Vagina (tissue), 2 donors: ENCODE results near the gene ATP8A2.

ENCODE experiments used
- CTCF ChIP-seq, 3 experiments: fragments of 450-650 bp in 2 of 3; fragments of 200-600 bp in 1 of 3; sonication (generic) in 1 of 3; IDR thresholded peaks; one replicate each; pipeline ENCODE4 v1.5.1; 2017 to 2019; ENCODE audit warnings: antibody characterized with exemption in 3 of 3, mild to moderate bottlenecking in 2 of 3, moderate library complexity in 2 of 3
- POLR2A ChIP-seq, 2 donors: fragments of 450-650 bp; IDR thresholded peaks; one replicate each; pipeline ENCODE4 v1.6.1; 2017; ENCODE audit warnings: antibody characterized with exemption in 2 of 2, mild to moderate bottlenecking in 2 of 2, moderate library complexity in 2 of 2
- POLR2AphosphoS5 ChIP-seq, 2 donors: sonication (generic); formaldehyde crosslinking; IDR thresholded peaks; one replicate each; pipeline ENCODE4 v1.9.0; 2017; ENCODE audit warnings: antibody characterized with exemption in 2 of 2, mild to moderate bottlenecking in 2 of 2, low read depth in 1 of 2; ENCODE audit not compliant: insufficient read depth in 1 of 2

GRCh38 chr13:25502031-25502430 lies 130.3 kb downstream of the ATP8A2 start:
- TF ChIP-seq POLR2AphosphoS5 (IDR thresholded peaks at IDR 0.05; ENCODE audit: insufficient read depth in 1 of 2, low read depth in 1 of 2) (no peak), CTCF (IDR thresholded peaks at IDR 0.05) (no peak), POLR2A (IDR thresholded peaks at IDR 0.05) (no peak)
